Stimulated activated CD4-positive, alpha-beta T cell treated with anti-CD3 and anti-CD28 coated beads, Interleukin-2, amount 100 ng/mL, for 4 hours (primary cell): ENCODE data around the gene UBR7.
"Not testable (repeated sequence)": the region's sequence is repeated elsewhere in the genome, so short reads cannot be mapped to it uniquely, and the experiment has no call there.

ENCODE experiments used
- DNase-seq: peaks from one replicate; pipeline ENCODE4 v3.0.0-alpha.2; 2020; ENCODE audit warnings: low read depth

Gene UBR7, protein sequence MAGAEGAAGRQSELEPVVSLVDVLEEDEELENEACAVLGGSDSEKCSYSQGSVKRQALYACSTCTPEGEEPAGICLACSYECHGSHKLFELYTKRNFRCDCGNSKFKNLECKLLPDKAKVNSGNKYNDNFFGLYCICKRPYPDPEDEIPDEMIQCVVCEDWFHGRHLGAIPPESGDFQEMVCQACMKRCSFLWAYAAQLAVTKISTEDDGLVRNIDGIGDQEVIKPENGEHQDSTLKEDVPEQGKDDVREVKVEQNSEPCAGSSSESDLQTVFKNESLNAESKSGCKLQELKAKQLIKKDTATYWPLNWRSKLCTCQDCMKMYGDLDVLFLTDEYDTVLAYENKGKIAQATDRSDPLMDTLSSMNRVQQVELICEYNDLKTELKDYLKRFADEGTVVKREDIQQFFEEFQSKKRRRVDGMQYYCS

DNA sequence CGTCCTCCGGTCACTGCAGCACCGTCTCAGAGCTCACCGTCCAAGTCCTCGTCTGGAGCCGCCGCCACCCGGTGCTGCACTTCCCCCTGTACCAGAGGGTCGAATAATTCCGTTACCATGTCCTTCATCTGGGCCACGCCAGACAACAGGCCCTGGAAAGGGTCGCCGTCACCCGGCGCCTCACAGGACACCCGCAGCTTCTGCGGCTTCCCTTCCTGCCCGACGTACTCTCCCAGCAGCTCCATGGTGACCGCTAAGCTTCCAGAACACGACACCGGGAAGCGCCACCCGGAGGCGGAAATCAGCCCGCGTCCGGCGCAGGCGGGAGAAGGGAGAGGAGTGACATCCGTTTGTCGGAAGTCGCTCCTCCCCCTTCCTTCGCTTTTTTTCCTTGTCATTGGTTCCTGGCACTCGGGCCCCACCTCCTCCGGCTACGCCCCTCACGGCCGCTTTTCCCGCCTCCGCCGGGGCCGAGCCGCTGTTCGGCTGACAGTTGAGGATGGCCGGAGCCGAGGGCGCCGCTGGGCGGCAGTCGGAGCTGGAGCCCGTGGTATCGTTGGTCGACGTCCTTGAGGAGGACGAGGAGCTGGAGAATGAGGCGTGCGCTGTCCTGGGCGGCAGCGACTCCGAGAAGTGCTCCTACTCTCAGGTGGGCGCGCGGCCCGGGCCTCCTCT is at the start of gene UBR7, which contains the start of gene GON7:
Gene UBR7 (plus strand): TSS at position 464 of the 675 bp plus-strand sequence. CDS start 36 bp downstream, at position 500.
Gene GON7 (minus strand): TSS at position 273 of the 675 bp plus-strand sequence. CDS start 28 bp downstream, at position 245.
- peak; percentile 80 for DNase-seq

DNA sequence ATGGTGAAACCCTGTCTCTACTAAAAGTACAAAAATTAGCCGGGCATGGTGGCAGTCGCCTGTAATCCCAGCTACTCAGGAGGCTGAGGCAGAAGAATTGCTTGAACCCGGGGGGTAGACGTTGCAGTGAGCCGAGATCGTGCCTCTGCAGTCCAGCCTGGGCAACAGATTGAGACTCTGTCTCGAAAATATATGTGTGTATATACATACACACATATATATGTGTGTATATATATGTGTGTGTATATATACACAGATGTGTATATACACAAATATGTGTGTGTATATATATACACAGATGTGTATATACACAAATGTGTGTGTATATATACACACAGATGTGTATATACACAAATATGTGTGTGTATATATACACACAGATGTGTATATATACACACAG is 48.7 kb upstream of the UBR7 start:
- not testable (repeated sequence) for DNase-seq

DNA sequence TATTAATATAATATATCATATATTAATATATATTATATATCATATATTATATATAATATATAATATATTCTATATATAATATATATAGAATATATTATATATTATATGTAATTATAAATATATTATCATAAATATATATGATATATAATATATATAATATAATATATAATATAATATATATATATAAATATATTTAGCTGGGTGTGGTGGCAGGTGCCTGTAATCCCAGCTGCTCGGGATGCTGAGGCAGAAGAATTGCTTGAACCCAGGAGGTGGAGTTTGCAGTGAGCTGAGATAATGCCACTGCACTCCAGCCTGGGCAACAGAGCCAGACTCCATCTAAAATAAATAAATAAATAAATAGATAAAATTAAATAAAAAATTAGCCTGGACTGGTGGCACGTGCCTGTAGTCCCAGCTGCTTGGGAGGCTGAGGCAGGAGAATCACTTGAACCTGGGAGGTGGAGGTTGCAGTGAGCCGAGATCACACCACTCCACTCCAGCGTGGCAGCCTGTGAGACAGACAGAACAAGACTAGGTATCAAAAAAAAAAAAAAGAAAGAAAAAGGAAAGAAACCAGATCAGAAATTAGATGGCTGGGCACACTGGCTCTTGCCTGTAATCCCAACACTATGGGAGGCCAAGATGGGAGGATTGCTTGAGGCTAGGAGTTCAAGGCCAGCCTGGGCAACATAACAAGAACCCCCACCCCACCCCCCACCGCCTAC is 47.3 kb upstream of the UBR7 start:
- not testable (repeated sequence) for DNase-seq

DNA sequence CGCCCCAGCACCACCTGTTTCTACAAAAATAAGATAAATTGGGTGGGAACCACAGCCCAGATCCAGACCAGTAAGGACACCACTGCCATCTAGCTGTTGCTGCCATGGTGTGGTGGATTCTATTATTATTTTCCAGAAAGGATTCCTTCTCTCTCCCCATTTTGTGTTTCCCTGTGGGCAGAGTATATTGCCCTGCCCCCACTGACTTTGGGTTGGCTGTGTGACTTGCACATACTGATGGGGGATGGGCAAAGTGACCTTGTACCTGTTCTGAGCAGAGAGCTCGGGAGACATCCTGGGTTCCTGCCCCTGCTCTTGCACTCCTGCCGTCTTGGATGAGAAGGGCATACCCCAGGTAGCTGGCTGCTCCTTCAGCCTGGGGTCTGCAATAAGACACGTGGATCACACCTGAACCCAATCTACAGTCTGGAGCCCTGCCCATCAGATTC is 46.7 kb upstream of the UBR7 start:
- no peak for DNase-seq

DNA sequence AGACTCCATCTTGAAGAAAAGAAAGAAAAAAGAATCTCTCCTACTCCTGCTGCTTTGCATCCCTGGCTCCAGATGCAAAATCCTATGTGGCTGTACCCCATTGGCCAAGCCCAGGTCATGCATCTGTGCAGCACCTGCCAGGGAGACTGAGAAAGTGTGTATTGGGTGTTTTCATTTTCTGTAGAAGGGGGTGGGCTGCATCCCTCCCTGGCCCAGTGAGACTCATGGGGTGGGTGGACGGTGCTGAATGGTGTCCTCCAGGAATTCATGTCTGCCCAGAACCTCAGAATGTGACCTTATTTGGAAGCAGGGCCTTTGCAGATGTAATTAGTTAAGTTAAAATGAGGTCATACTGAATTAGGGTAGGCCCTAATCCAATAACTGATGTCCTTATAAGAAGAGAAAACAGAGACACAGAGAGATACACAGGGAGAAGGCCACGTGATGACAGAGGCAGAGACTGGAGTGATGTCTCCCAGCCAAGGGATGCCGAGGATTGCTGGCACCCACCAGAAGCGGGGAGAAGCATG is 45.6 kb upstream of the UBR7 start:
- DNase-seq: no peak

DNA sequence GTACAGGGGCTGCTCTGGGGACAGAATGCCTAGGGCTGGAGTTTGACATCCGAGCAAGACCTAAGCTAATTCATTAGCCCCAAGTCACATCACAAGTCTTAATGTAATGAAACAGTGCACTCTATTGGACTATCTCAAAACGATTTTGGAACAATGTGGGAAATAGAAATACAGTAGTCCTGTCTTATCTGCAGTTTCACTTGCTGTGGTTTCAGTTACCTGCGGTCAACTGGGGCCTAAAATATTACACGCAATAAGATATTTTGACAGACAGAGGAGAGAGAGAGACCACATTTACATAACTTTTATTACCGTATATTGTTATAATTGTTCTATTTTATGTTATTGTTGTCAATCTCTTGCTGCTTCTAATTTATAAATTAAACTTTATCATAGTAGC is 43.5 kb upstream of the UBR7 start:
- no peak for DNase-seq

DNA sequence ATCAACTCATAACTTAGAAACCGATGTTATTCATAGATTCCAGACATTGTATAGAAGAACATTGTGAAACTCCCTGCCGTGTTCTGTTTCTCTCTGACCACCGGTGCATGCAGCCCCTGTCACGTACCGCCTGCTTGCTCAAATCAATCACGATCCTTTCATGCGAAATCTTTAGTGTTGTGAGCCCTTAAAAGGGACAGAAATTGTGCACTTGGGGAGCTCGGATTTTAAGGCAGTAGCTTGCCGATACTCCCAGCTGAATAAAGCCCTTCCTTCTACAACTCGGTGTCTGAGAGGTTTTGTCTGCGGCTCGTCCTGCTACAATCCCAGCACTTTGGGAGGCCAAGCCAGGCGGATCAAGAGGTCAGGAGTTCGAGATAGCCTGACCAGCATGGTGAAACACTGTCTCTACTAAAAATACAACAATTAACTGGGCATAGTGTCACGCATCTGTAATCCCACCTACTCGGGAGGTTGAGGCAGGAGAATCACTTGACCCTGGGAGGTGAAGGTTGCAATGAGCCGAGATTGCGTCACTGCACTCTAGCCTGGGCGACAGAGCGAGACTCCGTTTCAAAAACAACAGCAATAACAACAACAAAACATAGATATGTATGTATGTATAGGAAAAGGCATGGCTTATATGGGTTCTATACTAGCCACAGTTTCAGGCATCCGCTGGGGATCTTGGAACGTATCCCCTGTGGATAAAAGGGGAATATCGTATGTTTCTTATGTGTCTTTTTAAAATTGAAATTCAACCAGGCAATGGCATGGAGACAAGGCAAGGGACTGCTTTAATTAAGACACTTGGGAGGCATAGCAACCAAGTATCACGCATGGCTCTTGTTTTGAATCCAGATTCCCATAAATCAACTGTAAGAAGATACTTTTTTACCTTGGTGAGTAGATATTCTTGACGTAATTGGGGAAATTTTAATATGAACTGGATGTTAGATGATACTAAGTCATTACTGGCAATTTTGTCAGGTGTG is 41.5 kb upstream of the UBR7 start:
- DNase-seq: not testable (repeated sequence)

DNA sequence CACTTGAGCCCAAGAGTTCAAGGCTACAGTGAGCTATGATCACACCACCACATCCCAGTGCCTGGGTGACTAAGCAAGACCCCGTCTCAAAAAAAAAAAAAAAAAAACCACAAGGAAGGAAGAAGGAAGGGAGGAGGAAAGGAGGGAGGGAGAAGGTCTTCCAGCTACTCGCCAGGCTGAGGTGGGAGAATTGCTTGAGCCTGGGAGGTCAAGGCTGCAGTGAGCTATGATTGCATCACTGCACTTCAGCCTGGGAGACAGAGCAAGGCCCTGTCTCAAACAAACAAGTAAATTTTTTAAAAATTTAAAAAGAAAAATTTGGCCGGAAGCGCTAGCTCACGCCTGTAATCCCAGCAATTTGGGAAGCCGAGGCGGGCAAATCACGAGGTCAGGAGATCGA is 38.4 kb upstream of the UBR7 start:
- DNase-seq: not testable (repeated sequence)

DNA sequence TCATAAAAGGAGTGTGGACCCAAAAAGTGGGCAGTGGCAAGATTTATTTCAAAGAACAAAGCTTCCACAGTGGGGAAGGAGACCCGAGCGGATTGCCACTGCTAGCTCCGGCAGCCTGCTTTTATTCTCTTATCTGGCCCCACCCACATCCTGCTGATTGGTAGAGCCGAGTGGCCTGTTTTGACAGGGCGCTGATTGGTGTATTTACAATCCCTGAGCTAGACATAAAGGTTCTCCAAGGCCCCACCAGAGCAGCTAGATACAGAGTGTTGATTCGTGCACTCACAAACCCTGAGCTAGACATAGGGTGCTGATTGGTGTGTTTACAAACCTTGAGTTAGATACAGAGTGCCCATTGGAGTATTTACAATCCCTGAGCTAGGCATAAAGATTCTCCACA is 37.4 kb upstream of the UBR7 start:
- not testable (repeated sequence) for DNase-seq

DNA sequence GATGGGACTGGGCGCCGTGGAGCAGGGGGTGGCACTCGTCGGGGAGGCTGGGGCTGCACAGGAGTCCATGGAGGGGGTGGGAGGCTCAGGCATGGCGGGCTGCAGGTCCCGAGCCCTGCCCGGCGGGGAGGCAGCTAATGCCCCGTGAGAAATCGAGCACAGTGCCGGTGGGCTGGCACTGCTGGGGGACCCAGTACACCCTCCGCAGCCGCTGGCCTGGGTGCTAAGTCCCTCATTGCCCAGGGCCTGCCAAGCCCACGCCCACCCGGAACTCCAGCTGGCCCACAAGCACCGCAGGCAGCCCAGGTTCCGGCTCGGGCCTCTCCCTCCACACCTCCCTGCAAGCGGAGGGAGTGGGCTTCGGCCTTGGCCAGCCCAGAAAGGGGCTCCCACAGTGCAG is 36.9 kb upstream of the UBR7 start:
- DNase-seq: not testable (repeated sequence)

DNA sequence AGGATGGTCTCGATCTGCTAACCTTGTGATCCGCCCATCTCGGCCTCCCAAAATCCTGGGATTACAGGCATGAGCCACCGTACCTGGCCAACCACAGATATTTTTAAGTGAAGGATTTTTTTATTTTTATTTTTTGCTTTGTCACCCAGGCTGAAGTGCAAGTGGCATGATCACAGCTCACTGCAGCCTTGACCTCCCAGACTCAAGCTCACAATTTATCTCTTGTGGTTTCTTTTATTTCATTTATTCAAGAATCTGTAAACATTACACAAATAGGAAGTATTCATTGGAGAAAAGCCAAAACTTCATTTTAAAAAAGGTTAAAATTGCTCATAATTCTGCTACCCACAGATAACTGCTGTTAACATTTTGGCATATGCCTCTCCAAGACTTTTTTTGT is 35.7 kb upstream of the UBR7 start:
- no peak for DNase-seq

DNA sequence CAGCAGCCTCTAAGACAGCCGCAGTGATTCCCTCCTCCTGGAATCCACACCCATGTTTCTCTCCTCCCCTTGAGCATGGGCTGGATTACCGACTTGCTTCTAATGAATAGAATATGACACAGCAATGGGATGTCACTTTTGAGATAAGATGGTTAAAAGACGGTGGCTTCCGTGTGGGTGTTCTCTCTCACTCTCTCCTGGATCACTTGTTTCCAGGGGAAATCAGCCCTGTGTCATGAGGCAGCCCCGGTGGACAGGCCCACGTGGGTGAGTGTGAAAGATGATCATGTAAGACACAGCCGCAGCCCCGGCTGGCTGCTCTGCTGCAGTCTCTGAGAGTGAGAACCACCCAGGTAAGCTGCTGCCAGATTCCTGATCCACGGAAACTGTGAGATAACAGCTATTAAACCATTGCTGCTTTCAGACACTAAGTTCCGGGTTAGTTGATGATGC is 33.1 kb upstream of the UBR7 start:
- DNase-seq: no peak

DNA sequence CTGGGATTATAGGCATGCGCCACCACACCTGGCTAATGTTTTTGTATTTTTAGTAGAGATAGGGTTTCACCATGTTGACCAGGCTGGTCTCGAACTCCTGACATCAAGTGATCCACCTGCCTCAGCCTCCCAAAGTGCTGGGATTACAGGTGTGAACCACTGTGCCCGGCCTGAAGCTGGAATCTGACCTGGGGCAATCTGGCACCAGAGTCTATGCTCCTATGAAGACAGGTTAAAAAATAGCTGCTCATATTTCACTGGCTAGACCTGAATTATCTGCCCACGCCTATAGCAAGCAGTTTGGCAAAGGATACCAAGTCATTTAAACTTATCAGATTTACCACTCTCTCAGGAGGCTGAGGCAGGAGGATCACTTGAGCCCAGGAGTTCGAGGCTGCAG is 32.3 kb upstream of the UBR7 start:
- not testable (repeated sequence) for DNase-seq

DNA sequence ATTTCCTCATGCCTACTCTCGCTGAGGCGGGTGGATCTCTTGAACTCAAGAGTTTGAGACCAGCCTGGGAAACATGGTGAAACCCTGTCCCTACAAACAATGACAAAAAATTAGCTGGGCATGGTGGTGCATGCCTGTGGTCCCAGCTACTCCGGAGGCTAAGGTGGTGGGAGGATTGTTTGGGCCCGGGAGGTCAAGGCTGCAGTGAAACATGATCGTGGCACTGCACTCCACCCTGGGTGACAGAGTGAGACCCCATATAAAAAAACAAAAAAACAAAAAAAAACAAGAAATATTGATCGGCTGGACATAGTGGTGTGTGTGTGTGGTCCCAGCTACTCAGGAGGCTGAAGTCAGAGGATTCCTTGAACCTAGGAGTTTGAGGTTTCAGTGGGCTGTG is 31.6 kb upstream of the UBR7 start:
- DNase-seq: no peak

DNA sequence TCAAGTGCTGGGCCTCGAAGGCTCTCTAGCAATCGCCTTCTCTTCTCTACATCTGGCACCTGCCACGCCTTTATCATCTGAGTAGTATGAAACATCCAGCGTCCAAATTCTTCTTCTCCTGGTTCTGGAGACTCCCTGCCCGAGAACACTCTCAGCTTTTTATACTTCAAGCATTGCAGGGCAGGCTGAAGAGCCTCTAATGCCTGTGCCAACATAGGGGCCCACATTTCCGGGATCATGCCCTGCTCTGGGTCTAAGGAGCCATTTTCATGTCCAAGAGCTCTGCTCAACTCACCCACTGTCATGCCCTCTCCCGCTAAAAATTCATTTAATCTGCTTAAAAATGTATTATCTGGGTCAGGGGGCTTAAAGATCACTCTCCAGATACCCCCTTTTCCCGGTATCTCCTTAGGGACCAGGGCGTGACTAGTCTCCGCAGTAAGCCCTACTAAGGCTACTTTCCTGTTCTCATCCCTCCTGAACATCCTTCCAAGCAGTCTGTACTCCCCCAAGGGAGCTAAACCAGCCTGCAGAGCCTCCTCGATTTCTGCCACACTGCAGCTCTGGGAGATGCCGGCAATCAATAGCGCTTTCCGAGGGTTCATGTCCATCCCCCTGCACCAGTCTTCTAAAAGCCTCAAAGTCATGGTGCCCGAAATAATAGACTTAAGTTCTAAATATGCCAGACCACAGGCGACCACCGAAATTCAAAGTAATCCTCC is 23.3 kb upstream of the UBR7 start:
- DNase-seq: no peak

DNA sequence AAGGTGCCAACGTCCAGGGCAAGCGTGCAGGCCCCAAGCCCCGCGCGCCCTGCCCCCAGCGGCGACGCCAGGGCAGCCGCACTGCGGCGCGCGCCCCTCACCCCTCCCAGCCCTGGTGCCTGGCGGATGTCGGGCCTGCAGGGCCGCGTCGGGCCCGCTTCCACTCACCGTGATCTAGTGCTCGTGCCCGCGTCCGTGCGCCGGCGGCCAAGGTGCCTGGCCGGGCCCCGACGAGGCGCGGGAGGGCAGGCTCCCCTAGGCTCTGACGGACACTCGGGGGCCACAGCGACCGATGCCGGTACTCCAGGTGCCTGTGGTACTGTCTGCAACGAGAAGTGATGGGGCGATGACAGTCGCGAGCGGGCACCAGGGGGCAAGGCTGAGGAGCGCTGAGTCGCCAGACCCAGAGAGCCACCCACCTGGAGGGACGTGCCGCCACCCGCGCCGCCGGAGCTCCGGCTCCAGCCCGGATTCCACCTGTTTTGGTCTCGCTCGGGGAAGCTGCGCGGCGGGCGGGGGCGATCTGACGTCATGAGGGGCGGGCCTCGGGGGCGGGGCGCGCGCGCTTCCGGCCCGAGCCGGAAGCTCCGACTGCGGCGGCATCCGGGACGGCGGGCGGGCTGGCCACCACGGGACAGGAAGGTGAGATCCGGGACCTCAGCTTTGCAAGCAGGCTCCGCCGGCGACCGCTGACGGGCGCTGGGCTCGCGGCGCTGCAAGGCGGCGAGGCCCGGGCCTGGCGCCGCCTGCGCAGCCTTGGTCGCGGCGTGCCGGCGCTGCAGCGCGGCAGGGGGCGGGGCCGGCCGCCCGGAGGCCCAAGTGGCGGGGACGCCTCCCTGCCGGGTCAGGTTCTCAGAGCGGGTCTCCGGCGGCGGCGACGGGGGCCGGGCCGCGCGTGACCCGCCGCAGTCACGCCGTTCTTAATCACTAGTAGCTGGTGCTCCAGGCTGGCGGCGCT is 22.4 kb upstream of the UBR7 start, which contains the start of the genes LYSET and MOAP1:
Gene LYSET (plus strand): TSS at position 927 of the 958 bp plus-strand sequence. CDS start 89 bp downstream, outside the sequence.
Gene MOAP1 (minus strand): TSS at position 507 of the 958 bp plus-strand sequence. CDS start 655 bp downstream, outside the sequence.
- DNase-seq: peak; percentile 77

DNA sequence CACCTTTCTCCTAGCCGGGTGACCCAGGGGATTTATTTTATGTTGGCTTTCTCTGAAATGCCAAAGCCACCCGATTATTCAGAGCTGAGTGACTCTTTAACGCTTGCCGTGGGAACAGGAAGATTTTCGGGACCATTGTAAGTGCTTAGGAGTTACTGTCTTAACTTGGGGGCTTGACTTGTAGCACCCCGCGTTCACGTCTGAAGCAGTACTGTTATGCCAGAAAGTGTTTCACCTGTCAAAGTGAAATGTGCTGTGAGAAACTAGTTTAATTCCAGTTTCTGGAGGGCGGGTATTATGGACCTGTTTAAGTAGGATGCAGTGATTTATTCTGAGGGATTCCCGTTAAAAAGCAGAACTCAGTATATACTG is 21.7 kb upstream of the UBR7 start:
- DNase-seq: no peak

DNA sequence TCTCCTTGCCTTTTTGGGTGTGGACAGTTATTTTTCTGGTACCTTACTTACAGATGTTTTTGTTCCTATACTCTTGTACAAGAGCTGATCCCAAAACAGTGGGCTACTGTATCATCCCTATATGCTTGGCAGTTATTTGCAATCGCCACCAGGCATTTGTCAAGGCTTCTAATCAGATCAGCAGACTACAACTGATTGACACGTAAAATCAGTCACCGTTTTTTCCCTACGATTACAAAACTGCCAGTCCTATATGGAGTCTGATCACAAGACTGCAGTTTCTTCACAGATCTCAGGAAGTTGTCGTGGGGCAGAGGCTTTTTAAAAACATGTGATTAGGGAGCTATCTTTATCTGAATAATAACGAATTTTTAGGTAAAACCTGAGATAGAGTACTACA is 20.6 kb upstream of the UBR7 start:
- no peak for DNase-seq

DNA sequence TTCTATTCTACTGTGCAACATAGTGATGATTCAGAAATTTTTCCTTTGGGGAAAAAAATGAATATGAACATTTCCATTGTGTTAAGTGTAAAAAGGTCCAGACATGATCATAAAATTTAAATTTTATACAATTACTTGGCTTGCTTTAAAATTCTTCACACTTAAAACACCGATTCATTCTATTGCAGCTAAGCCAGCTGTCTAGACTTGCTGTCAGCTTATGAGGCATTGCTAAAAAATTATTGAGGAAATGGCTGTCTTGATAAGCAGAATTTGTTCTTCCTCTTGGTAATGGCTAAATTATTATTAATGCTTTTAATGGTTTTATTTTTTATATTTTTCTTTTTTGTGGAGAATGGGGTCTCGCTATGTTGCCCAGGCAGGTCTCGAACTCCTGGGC is 20.1 kb upstream of the UBR7 start:
- DNase-seq: no peak
